Sigmoid colon (tissue), 4 donors: ENCODE measurements around the gene PTPRF.

Source experiments
- EP300 ChIP-seq, 4 donors: sonication (generic); formaldehyde crosslinking; IDR thresholded peaks; one replicate each; pipeline ENCODE4 v1.6.1; 2017; ENCODE audit warnings: antibody characterized with exemption in 4 of 4
- POLR2A ChIP-seq, 2 donors: fragments of 450-650 bp; IDR thresholded peaks; one replicate each; pipeline ENCODE4 v1.6.1; 2016; ENCODE audit warnings: antibody characterized with exemption in 2 of 2, mild to moderate bottlenecking in 2 of 2, moderate library complexity in 2 of 2
- TF ChIP-seq, protein P1 (sequence below), 4 experiments: fragments of 450-650 bp in 3 of 4; fragments of 200-600 bp in 1 of 4; IDR thresholded peaks; one replicate each; pipeline ENCODE4 v1.5.1; 2016 to 2019; ENCODE audit warnings: antibody characterized with exemption in 4 of 4, mild to moderate bottlenecking in 3 of 4, moderate library complexity in 2 of 4

DNA sequence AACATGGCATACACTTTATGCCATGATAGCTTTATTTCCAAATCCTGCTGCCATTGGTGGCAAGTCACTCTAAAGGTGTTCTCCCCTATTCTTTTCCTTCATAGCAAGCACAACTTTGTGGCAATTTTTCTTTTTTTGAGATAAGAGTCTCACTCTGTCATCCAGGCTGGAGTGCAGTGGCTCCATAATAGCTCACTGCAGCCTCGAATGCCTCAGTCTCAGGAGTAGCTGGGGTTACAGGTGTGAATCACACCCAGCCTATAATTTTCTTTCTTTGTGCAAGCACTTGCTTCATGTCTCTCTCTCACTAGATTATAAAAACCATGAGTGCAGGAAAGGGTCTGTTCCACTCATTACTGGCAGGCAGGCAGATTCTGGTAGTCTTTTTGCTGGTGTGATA is 113.9 kb downstream of the PTPRF start:
- TF ChIP-seq, protein P1, sequence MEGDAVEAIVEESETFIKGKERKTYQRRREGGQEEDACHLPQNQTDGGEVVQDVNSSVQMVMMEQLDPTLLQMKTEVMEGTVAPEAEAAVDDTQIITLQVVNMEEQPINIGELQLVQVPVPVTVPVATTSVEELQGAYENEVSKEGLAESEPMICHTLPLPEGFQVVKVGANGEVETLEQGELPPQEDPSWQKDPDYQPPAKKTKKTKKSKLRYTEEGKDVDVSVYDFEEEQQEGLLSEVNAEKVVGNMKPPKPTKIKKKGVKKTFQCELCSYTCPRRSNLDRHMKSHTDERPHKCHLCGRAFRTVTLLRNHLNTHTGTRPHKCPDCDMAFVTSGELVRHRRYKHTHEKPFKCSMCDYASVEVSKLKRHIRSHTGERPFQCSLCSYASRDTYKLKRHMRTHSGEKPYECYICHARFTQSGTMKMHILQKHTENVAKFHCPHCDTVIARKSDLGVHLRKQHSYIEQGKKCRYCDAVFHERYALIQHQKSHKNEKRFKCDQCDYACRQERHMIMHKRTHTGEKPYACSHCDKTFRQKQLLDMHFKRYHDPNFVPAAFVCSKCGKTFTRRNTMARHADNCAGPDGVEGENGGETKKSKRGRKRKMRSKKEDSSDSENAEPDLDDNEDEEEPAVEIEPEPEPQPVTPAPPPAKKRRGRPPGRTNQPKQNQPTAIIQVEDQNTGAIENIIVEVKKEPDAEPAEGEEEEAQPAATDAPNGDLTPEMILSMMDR (IDR thresholded peaks at IDR 0.05), result no peak
- no peak for TF ChIP-seq POLR2A (IDR thresholded peaks at IDR 0.05)
- TF ChIP-seq EP300 (IDR thresholded peaks at IDR 0.05), result no peak
